Activated CD8-positive, alpha-beta memory T cell treated with anti-CD3 and anti-CD28 coated beads for 24 hours (primary cell): ENCODE results near the gene SLC1A3.
"Not testable (repeated sequence)": the region's sequence is repeated elsewhere in the genome, so short reads cannot be mapped to it uniquely, and the experiment has no call there.

Experiments used
- DNase-seq: peaks from one replicate; pipeline ENCODE4 v3.0.0-alpha.2; 2020

The SLC1A3 gene

DNA sequence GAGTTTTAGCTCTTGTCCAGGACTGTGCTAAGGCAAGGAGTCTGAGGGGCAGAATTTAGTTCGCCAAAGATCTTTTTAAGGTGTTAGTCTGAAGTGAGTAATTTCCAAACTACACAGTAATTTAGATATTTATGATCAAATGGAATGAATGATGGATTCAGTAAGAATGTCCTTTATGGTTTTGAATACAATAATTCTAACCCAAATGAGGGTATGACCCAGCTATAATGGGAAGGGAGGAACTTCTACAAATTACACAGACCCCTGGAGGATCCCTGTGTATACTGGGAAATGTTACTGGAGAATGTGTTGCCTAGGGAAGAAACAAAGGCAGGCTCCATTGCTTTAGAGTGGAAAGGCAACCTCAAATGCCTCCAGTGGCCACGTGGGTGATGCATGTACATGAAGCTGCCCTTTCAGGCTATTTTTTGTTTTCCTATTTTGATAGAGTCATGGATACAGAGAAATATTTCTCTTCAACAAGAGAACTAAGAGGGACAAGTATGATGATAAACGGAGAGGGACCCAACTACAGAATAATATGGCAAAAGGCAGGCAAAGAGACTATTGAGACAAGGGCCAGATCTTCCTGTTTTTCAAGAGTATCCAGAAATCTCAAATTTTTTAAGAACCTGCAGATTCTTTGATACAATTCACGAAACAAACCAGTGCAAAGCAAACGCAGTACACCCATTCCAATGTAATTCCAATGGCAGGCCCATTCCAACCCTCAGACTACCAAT, 25.4 kb downstream of the SLC1A3 start:
- no peak for DNase-seq

GRCh38 chr5:36632363-36632664, 25.9 kb downstream of the SLC1A3 start:
- DNase-seq: no peak

DNA sequence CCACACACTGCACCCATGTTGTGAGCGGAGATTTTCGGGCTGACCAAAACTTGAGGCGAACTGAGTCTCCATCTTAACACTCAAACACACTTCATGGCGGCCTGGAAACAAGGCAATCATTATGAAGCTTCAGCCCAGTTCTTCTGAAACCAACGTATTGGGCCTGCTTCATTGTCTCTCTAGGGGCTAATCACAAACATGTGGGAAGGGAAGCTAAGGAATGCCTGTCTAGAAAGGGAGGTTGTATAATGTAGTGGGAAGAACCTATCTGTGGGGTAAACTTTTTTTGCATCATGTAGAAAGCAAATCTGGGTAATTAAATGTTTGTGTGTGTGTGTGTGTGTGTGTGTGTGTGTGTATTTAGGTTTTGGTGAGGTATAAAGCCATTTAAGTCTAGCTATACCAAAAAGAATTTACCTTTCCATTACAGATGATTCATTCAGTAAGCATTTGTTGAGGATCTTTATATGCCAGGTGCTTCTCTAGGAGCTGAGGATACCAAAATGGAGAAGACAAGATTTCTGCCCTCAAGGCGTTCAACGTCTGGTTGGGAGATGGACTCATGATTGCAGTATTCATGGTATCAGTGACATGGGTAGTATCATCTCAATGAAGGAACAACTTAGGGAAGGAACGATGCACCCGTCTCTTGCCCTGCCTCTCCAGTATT, 29.4 kb downstream of the SLC1A3 start:
- DNase-seq: no peak

DNA sequence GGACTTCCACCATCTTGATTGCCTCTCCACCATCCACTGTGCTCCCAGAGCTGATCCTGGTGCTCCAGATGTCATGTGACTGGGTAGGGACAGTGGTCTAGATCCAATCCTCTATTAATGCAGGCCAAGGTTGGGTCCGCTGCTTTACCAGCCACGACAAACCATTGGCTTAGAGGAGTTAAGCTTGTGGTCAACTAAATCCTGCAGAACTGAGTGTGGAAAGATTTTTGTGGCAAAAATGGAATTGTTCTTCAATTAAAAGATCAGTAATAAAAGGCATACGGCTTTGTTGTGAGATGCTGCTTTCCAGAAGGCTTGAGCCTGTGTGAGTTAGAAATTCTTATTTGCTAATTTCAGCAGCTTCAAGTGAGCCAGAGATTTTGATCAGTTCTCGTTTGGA, 30.7 kb downstream of the SLC1A3 start:
- DNase-seq: no peak

DNA sequence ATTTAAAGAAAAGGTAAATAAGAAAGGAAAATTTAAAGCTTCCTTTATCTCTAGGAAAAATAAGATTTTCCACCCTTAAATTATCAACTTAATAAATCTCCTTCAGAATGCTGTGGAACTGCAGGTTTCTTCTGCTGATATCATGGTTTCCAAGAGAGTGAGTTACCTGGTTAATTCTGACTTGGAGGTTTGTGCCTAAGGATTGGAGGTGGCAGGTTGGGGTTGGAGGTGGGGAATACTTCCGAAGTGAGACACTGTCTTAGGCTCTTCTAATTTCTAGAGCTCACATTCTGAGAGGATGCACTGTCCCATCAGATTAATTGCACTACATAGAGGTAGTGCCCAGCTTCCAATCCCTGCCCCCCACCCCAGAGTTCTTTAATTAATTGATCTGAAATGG, 31.1 kb downstream of the SLC1A3 start:
- no peak for DNase-seq

GRCh38 chr5:36638056-36638455, 31.6 kb downstream of the SLC1A3 start:
- DNase-seq: no peak

GRCh38 chr5:36640949-36641348, 34.5 kb downstream of the SLC1A3 start:
- no peak for DNase-seq

DNA sequence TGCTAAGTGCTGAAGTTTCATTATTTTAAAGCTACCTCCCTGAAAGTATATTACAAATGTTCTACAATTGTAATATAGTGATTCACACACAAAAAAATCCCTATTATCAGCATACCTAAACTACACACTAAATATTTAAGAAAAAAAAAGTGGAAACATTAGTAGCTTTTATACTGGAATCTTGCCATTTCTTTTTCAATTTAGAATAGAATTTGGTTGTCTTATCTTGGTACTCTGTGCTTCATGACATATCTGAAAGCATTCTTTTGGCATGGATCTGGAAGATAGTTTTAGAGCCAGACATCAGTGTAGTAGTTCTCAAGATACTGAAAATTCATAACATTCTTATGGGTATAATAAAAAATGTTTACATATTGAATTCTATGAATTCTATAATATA, 35.0 kb downstream of the SLC1A3 start:
- DNase-seq: no peak

DNA sequence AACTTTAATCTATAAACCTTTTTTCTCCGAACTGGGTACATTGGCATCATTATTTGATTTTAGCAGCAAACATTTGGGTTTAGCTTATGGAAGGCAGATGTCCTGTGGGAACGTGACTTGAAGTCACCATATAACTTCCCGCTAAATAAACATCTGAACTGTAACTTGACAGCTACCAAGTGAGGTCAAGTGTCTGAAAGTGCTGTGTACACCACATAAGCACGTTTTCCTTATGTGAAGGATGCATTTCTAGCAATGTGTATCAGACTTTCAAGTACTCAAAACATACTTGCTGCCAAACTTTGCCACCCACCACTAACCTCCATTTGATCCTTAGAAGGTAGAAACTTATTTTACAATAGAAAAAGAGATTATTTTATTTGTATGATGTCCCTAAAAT, 35.7 kb downstream of the SLC1A3 start:
- DNase-seq: no peak

- no peak for DNase-seq
Observed at GRCh38 chr5:36643162-36643561, 36.8 kb downstream of the SLC1A3 start.

DNA sequence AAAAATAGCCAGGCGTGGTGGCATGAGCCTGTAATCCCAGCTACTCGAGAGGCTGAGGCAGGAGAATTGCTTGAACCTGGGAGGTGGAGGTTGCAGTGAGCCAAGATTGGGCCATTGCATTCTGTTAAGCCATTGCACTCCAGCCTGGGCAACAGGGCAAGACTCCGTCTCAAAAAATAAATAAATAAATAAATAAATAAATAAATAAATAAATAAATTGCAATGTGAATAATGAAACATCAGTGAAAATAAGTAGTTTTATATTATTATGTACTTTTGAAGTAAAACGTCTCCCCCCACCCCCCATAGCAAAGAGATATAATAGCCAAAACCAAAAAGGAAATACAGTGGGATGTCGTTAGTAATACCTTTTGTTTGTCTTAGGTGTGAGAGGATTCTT, 37.4 kb downstream of the SLC1A3 start:
- DNase-seq: not testable (repeated sequence)

- DNase-seq: no peak
Observed at GRCh38 chr5:36644727-36645126, 38.3 kb downstream of the SLC1A3 start.

- no peak for DNase-seq
Observed at GRCh38 chr5:36646100-36646499, 39.7 kb downstream of the SLC1A3 start.

- DNase-seq: no peak
Observed at GRCh38 chr5:36646507-36647023, 40.2 kb downstream of the SLC1A3 start.

- no peak for DNase-seq
Observed at GRCh38 chr5:36647046-36647445, 40.6 kb downstream of the SLC1A3 start.

GRCh38 chr5:36648426-36648825, 42.0 kb downstream of the SLC1A3 start:
- DNase-seq: no peak

- no peak for DNase-seq
Observed at GRCh38 chr5:36651761-36652685, 45.6 kb downstream of the SLC1A3 start.

- DNase-seq: no peak
Observed at GRCh38 chr5:36653044-36653705, 46.8 kb downstream of the SLC1A3 start.

DNA sequence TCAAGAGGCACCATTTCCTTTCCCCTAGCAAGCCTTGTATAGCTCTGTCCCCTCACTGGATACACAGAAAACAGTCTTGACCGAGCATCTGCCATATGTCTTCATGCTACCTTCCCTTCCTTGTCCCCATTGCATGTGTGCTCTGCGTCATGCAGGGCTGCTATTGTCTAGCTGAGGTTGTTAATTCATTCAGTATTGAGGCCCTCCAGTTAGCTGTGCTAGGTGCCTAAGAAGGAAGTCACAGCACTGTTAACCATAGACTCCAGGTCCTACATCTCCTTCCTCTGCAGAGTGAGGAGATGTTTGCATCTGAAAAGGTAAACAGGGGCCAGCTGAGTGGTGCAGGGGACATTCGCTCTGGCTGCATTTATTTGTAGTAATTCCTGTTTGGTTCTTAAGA, 48.2 kb downstream of the SLC1A3 start:
- DNase-seq: no peak

GRCh38 chr5:36655161-36655560, 48.8 kb downstream of the SLC1A3 start:
- DNase-seq: no peak

DNA sequence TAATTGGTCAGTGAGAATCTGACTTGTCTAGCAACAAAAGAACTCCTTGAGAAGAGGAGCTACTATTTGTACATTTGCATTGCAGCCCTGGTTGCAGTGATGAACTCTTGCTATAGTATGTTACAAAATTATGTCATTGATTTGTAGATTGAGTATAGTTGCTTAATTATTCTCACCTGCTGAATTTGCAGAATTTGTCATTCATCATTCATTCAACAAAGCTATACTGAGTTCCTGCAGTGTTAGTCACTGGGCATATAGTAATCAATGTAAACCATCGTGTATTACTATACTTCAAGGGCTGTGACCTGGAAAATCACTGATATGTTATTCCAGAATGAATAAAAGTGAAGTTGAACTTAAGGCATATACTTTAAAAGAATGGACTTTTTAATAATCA, 50.1 kb downstream of the SLC1A3 start:
- DNase-seq: no peak

DNA sequence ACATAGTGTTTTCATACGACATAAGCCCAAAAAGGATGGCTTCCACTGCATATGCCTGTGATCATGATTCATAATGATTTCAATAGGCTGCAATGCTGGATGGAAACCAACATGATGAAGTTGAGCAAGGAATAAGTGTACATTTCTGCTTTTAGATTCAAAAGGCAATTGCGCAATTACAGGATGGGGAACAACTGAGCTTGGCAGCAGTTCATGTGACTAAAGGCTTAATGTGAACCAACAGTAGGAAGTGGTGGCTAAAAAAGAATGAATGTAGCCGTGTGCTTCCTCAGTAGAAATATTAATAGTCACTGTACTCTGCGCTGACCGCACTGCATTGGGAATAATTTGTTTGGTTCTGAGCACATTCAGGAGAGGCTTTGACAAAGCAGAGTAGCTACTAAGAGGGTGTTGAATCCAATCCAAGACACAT, 51.2 kb downstream of the SLC1A3 start:
- DNase-seq: no peak
